Loucy (cell line): ENCODE results near the gene FAM50A.

Source experiments
- H2AFZ ChIP-seq: fragments of 200-600 bp; sonication (generic); 2 replicates; pipeline ENCODE4 v1.6.0; 2016; ENCODE audit warnings: antibody characterized with exemption, mild to moderate bottlenecking, low read length, moderate library complexity
- H3F3A ChIP-seq: fragments of 200-600 bp; 2 replicates; pipeline ENCODE4 v1.6.0; 2016; ENCODE audit warnings: antibody characterized with exemption, low read depth, mild to moderate bottlenecking
- H3K27me3 ChIP-seq: fragments of 200-600 bp; sonication (generic); 2 replicates; pipeline ENCODE4 v1.6.1; 2014; ENCODE audit warnings: low read length, mild to moderate bottlenecking; ENCODE audit not compliant: insufficient read depth, poor library complexity, severe bottlenecking
- H3K36me3 ChIP-seq: fragments of 200-600 bp; sonication (generic); 2 replicates; pipeline ENCODE4 v1.6.1; 2016; ENCODE audit warnings: low read length; ENCODE audit not compliant: insufficient read depth
- H3K4me1 ChIP-seq: fragments of 200-600 bp; sonication (generic); 2 replicates; pipeline ENCODE4 v1.5.1; 2014; ENCODE audit warnings: low read length, mild to moderate bottlenecking; ENCODE audit not compliant: insufficient read depth, poor library complexity, severe bottlenecking
- H3K4me2 ChIP-seq: fragments of 200-600 bp; sonication (generic); 2 replicates; pipeline ENCODE4 v1.6.0; 2014; ENCODE audit warnings: antibody characterized with exemption, low read length, low read depth, mild to moderate bottlenecking; ENCODE audit not compliant: poor library complexity, severe bottlenecking
- H3K4me3 ChIP-seq: fragments of 200-600 bp; sonication (generic); 2 replicates; pipeline ENCODE4 v1.5.1; 2014; ENCODE audit warnings: low read length, mild to moderate bottlenecking, mixed read lengths; ENCODE audit not compliant: poor library complexity, severe bottlenecking
- H3K79me2 ChIP-seq: fragments of 200-600 bp; sonication (generic); 2 replicates; pipeline ENCODE4 v1.6.1; 2014; ENCODE audit warnings: low read length; ENCODE audit not compliant: insufficient read depth
- H3K9ac ChIP-seq: fragments of 200-600 bp; sonication (generic); 2 replicates; pipeline ENCODE4 v1.6.0; 2014; ENCODE audit warnings: mild to moderate bottlenecking, low read depth, low read length, moderate library complexity; ENCODE audit not compliant: poor library complexity, severe bottlenecking
- H3K9me2 ChIP-seq: fragments of 200-600 bp; sonication (generic); replicated peaks from 2 replicates; pipeline ENCODE4 v1.6.1; 2016; ENCODE audit warnings: low read depth, low read length, mixed read lengths
- H3K9me3 ChIP-seq: fragments of 200-600 bp; sonication (generic); 2 replicates; pipeline ENCODE4 v1.6.1; 2014; ENCODE audit warnings: mild to moderate bottlenecking, antibody characterized with exemption, low read length, low read depth; ENCODE audit not compliant: insufficient read depth
- H4K20me1 ChIP-seq: fragments of 200-600 bp; sonication (generic); 2 replicates; pipeline ENCODE4 v1.6.0; 2014; ENCODE audit warnings: antibody characterized with exemption, low read length, mild to moderate bottlenecking; ENCODE audit not compliant: insufficient read depth, poor library complexity, severe bottlenecking
- CTCF ChIP-seq: fragments of 200-600 bp; sonication (generic); conservative IDR thresholded peaks from 2 replicates; pipeline ENCODE4 v1.5.1; 2014; ENCODE audit warnings: mild to moderate bottlenecking, antibody characterized with exemption, low read length
- EZH2phosphoT487 ChIP-seq: fragments of 200-600 bp; IDR thresholded peaks from 2 replicates; pipeline ENCODE4 v1.6.1; 2018; ENCODE audit warnings: antibody characterized with exemption, mild to moderate bottlenecking, moderate library complexity, borderline replicate concordance

Gene FAM50A

GRCh38 chrX:154483325-154483724 lies 39.4 kb downstream of the FAM50A start:
- Histone ChIP-seq H3K79me2 (peaks cover 31% of the 10 kb centered on the region), H3K4me2 (no peak overlapping the region), H3K9me3 (no peaks in the 10 kb centered on the region), H3K27me3 (no peaks in the 10 kb centered on the region), H4K20me1 (peaks cover 5% of the 10 kb centered on the region), H3K9me2 (no peaks in the 10 kb centered on the region), H3K9ac (no peak overlapping the region), H3F3A (no peaks in the 10 kb centered on the region), H2AFZ (no peak overlapping the region), H3K4me3 (no peak overlapping the region), H3K36me3 (no peaks in the 10 kb centered on the region), H3K4me1 (peaks cover 7% of the 10 kb centered on the region)
- no peak for TF ChIP-seq CTCF
- TF ChIP-seq EZH2phosphoT487: no peak

DNA sequence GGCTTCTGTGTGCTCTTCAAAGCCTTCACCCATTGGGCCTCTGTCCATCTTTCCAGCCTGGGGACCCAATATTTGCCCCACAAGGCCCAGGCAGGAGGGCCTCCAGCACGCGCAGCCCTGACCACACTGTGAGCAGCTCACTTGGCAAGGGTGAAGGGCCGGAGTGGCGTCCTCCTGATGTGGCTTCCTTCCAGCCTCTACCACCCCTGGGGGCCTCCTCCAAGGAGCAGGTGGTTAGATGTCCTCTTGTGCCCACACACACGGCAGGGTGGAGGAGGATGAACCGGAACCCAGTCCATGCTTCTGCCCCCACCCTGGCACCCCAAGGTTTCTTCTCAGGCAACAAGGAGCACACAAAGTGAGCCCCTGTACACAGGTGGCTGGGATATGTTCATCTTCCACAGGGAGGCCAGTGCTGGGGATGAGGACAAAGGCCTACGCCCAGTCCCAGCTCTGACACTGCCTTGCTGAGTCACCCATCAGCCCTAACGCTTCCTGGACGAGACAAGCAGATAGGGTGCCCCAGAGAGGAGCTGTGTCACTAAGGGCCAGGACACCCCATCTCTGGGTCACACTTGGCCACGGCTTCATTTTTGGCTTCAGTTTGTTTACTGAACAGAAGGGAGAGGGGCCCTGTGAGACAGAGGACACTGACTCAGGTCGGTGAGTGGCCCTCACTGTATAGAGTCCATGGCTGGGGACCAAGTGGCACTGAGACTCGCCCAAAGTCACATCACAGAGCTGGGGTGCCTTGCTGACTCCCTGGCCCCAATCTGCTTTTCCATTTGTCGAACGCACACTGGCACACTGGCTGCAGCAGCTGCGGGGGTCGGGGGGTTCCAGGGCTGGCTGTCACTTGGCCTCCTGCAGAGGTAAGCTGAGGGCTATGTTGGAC lies 40.6 kb downstream of the FAM50A start:
- no peak for TF ChIP-seq CTCF
- TF ChIP-seq EZH2phosphoT487: no peak
- Histone ChIP-seq H3K4me3 (peak overlapping the region; percentile 79), H3K4me1 (peaks cover 4% of the 10 kb centered on the region), H3K9ac (peak overlapping the region; percentile 85), H3K27me3 (no peaks in the 10 kb centered on the region), H3F3A (no peaks in the 10 kb centered on the region), H4K20me1 (peaks cover 5% of the 10 kb centered on the region), H3K36me3 (no peaks in the 10 kb centered on the region), H3K9me2 (no peaks in the 10 kb centered on the region), H3K79me2 (peaks cover 37% of the 10 kb centered on the region), H3K9me3 (no peaks in the 10 kb centered on the region), H3K4me2 (peak overlapping the region; percentile 85), H2AFZ (no peak overlapping the region)

DNA sequence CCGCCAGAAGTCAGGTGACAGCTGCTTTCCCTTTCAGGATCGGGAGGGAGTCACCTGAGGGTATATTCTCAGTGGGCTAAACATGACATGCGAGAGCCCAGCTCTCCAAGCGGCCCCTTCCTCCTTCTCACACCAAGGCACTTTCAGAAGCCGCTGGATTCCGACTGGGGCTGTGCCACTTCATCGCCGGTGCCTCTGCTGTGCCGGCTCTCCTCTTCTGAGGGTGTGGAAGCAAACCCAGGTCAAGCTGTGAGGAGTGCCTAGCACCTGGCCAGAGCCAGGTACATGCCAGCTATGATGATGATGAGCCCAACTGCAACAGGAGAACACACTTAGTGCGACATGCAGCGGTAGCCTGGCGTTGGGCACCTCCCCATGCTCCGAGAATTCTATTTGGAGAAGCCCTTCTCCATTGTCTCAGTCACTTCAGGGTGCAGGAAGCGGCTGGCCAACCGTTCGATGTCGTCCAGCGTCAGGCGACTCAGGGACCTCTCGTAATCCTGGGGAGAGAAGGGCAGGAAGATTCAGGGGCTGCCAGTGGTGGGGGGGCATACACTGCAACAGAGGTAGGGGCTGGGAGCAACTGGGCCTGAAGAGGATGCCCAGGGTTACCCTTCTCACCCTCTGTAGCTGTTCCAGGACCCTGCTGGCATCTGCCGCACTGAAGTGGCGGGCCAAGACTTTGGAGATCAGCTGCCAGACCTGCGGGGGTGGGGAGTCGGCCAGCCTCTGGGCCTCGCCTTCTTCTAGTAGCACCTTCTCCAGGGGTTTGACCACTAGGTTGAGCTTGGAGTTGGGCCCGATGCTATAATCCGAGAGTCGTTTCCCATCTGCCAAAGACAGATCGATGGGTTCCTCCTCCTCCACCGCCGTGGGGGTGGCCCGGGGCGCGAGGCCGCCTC lies 41.5 kb downstream of the FAM50A start:
- H3F3A ChIP-seq: no peaks in the 10 kb centered on the region
- H3K4me3 ChIP-seq: peak overlapping the region; percentile 79
- H3K9me2 ChIP-seq: no peaks in the 10 kb centered on the region
- H3K4me2 ChIP-seq: peak overlapping the region; percentile 85
- H3K79me2 ChIP-seq: peaks cover 44% of the 10 kb centered on the region
- H4K20me1 ChIP-seq: peaks cover 5% of the 10 kb centered on the region
- H2AFZ ChIP-seq: no peak overlapping the region
- no peaks in the 10 kb centered on the region for H3K4me1 ChIP-seq
- peak overlapping the region; percentile 85 for H3K9ac ChIP-seq
- TF ChIP-seq CTCF (no peak), EZH2phosphoT487 (no peak)
- no peaks in the 10 kb centered on the region for H3K36me3 ChIP-seq
- no peaks in the 10 kb centered on the region for H3K9me3 ChIP-seq
- no peaks in the 10 kb centered on the region for H3K27me3 ChIP-seq
